Neural cell (in vitro differentiated cells): ENCODE measurements around the gene BRD3OS. TPM values are rescaled to one million over a fixed set of nuclear protein-coding genes. Genes with fewer than 3 reads are reported as not detected.

ENCODE experiments used
- H2AFZ ChIP-seq: fragments of 200-600, 300-800 bp; sonication (generic), shearing (Covaris generic); 2 replicates; pipeline ENCODE4 v1.6.0; 2014; ENCODE audit warnings: low read depth, mild to moderate bottlenecking, antibody characterized with exemption, low read length, moderate library complexity
- H3F3A ChIP-seq: fragments of 200-600 bp; shearing (Covaris generic); 2 replicates; pipeline ENCODE4 v1.6.1; 2016; ENCODE audit warnings: mild to moderate bottlenecking, moderate library complexity, mixed read lengths, antibody characterized with exemption, low read length; ENCODE audit not compliant: insufficient read depth, poor library complexity, severe bottlenecking
- H3K27ac ChIP-seq: fragments of 200-600, 300-800 bp; sonication (generic), shearing (Covaris generic); 2 replicates; pipeline ENCODE4 v1.5.1; 2014; ENCODE audit warnings: mild to moderate bottlenecking, low read length, moderate library complexity
- H3K27me3 ChIP-seq: fragments of 300-800, 200-600 bp; sonication (generic), shearing (Covaris generic); 2 replicates; pipeline ENCODE4 v1.6.0; 2014; ENCODE audit warnings: mild to moderate bottlenecking, low read depth, low read length, moderate library complexity; ENCODE audit not compliant: insufficient read depth
- H3K36me3 ChIP-seq: fragments of 300-800, 200-600 bp; sonication (generic), shearing (Covaris generic); 2 replicates; pipeline ENCODE4 v1.5.1; 2014; ENCODE audit warnings: mild to moderate bottlenecking, antibody characterized with exemption, low read length, moderate library complexity; ENCODE audit not compliant: insufficient read depth
- H3K4me2 ChIP-seq: fragments of 300-800, 200-600 bp; sonication (generic), shearing (Covaris generic); 2 replicates; pipeline ENCODE4 v1.6.0; 2014; ENCODE audit warnings: mild to moderate bottlenecking, low read length
- H3K4me3 ChIP-seq: fragments of 300-800, 200-600 bp; sonication (generic), shearing (Covaris generic); 2 replicates; pipeline ENCODE4 v1.5.1; 2014; ENCODE audit warnings: mild to moderate bottlenecking, low read length, moderate library complexity
- H3K79me2 ChIP-seq: fragments of 200-600 bp; shearing (Covaris generic); replicated peaks from 2 replicates; pipeline ENCODE4 v1.6.0; 2014; ENCODE audit warnings: mild to moderate bottlenecking, low read length, moderate library complexity; ENCODE audit not compliant: insufficient read depth
- H3K9ac ChIP-seq: fragments of 300-800, 200-600 bp; sonication (generic), shearing (Covaris generic); 2 replicates; pipeline ENCODE4 v1.6.1; 2016; ENCODE audit warnings: mild to moderate bottlenecking, low read length, mixed read lengths
- H3K9me2 ChIP-seq: fragments of 200-600 bp; shearing (Covaris generic); 2 replicates; pipeline ENCODE4 v1.6.1; 2016; ENCODE audit warnings: mild to moderate bottlenecking, low read length, mixed read lengths; ENCODE audit not compliant: insufficient read depth
- H3K9me3 ChIP-seq: fragments of 200-600, 300-800 bp; sonication (generic), shearing (Covaris generic); 2 replicates; pipeline ENCODE4 v1.6.1; 2016; ENCODE audit warnings: mild to moderate bottlenecking, mixed run types, low read length, moderate library complexity, mixed read lengths
- H4K20me1 ChIP-seq: fragments of 200-600 bp; shearing (Covaris generic); 2 replicates; pipeline ENCODE4 v1.6.1; 2016; ENCODE audit warnings: mild to moderate bottlenecking, mixed run types; ENCODE audit not compliant: insufficient read depth
- CTCF ChIP-seq: fragments of 450-650 bp; IDR thresholded peaks from 2 replicates; pipeline ENCODE4 v1.5.1; 2014; ENCODE audit warnings: antibody characterized with exemption, mild to moderate bottlenecking, moderate library complexity; ENCODE audit not compliant: poor library complexity, severe bottlenecking
- EP300 ChIP-seq: fragments of 450-650 bp; conservative IDR thresholded peaks from 2 replicates; pipeline ENCODE4 v1.6.1; 2014; ENCODE audit warnings: antibody characterized with exemption, mild to moderate bottlenecking, moderate library complexity; ENCODE audit not compliant: poor library complexity, severe bottlenecking
- EZH2 ChIP-seq: fragments of 200-600, 300-800 bp; shearing (Covaris generic), sonication (generic); IDR thresholded peaks from 2 replicates; pipeline ENCODE4 v1.6.1; 2014; ENCODE audit warnings: antibody characterized with exemption, low read length, borderline replicate concordance, mild to moderate bottlenecking; ENCODE audit not compliant: insufficient read depth, poor library complexity, severe bottlenecking
- MXI1 ChIP-seq: fragments of 450-650 bp; conservative IDR thresholded peaks from 2 replicates; pipeline ENCODE4 v1.6.1; 2014; ENCODE audit warnings: antibody characterized with exemption, mild to moderate bottlenecking; ENCODE audit not compliant: poor library complexity, severe bottlenecking
- POLR2AphosphoS5 ChIP-seq: IDR thresholded peaks from 2 replicates; pipeline ENCODE4 v1.6.1; 2012
- RAD21 ChIP-seq: fragments of 450-650 bp; conservative IDR thresholded peaks from 2 replicates; pipeline ENCODE4 v1.6.1; 2014; ENCODE audit warnings: antibody characterized with exemption, mild to moderate bottlenecking, moderate library complexity
- REST ChIP-seq: IDR thresholded peaks from 2 replicates; pipeline ENCODE4 v1.6.1; 2012; ENCODE audit warnings: borderline replicate concordance
- SMC3 ChIP-seq: fragments of 450-650 bp; conservative IDR thresholded peaks from 2 replicates; pipeline ENCODE4 v1.6.1; 2014; ENCODE audit warnings: antibody characterized with exemption, mild to moderate bottlenecking, moderate library complexity; ENCODE audit not compliant: poor library complexity
- TAF1 ChIP-seq: IDR thresholded peaks from 2 replicates; pipeline ENCODE4 v1.6.1; 2012; ENCODE audit warnings: low read depth
- polyA plus RNA-seq: library from polyadenylated mRNA; depleted of rRNA; stranded (reverse); fragments of >200 nt; gene quantifications from 2 replicates; pipeline ENCODE4 v1.2.3, GENCODE V29; 2014

BRD3OS gene
- polyA plus RNA-seq, 1 donor from 2014 or later = 49.5 TPM

GRCh38 chr9:134007571-134007970, 17.7 kb upstream of the BRD3OS start:
- Histone ChIP-seq H3K4me2 (no peak overlapping the region), H3F3A (no peaks in the 10 kb centered on the region)

More at GRCh38 chr9:134007571-134007970, 17.7 kb upstream of the BRD3OS start:
- Histone ChIP-seq H3K9ac (no peak overlapping the region), H3K27ac (no peak overlapping the region), H3K27me3 (no peaks in the 10 kb centered on the region), H3K79me2 (no peaks in the 10 kb centered on the region), H3K9me3 (no peaks in the 10 kb centered on the region), H4K20me1 (no peaks in the 10 kb centered on the region), H3K4me3 (no peak overlapping the region), H3K9me2 (no peaks in the 10 kb centered on the region), H3K36me3 (no peaks in the 10 kb centered on the region), H2AFZ (no peak overlapping the region)
- TF ChIP-seq CTCF (no peak), RAD21 (no peak), MXI1 (no peak), POLR2AphosphoS5 (no peak), EP300 (no peak), REST (no peak), EZH2 (no peak), SMC3 (no peak), TAF1 (no peak)
